Caki2 (cell line): Measurements from ENCODE around the gene SULT6B1. TPM values are rescaled to one million over a fixed set of nuclear protein-coding genes. Genes with fewer than 3 reads are reported as not detected.
A peak's percentile ranks its signal among the peaks of the same experiment; 100 is the strongest.
"Not testable (repeated sequence)": the region's sequence is repeated elsewhere in the genome, so short reads cannot be mapped to it uniquely, and the experiment has no call there.

Experiments
- DNase-seq: peaks from one replicate; pipeline ENCODE4 v3.0.0-alpha.2; 2015; ENCODE audit warnings: low read depth
- in situ Hi-C: cut with HindIII; loops from 2 replicates; pipeline ENCODE4 v1.10.0; 2016; ENCODE audit warnings: low sequenced_read_pairs, low pct_unique_long_range_greater_than_20kb, mixed read lengths
- total RNA-seq: library from RNA; depleted of rRNA; stranded (reverse); fragments of >200 nt; shearing (Covaris generic); gene quantifications from 2 replicates; pipeline ENCODE4 v1.2.3, GENCODE V29; 2014; ENCODE audit warnings: low replicate concordance

Gene SULT6B1
- total RNA-seq, 1 experiment from 2014 or later = not detected

DNA sequence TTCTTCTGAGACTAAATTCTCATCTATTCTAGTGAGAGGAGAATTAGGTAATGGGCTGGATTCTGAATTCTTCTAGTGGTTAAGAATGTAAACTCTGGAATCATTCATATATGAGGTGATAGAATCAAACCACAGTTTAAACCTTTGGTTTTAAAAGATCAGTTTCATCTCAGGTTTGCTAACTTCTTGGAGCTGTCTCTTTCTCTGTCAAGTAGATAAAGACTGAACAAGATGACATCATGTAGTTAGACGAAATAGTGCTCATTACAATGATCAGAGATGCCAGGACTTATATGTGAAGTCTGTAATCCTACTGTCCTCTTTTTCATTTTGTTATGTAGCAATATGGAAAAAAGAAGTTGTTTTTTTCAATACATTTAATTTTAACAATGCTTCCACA, 12.7 kb upstream of the SULT6B1 start:
- in situ Hi-C loops = no loop called here
- no peak for DNase-seq

DNA sequence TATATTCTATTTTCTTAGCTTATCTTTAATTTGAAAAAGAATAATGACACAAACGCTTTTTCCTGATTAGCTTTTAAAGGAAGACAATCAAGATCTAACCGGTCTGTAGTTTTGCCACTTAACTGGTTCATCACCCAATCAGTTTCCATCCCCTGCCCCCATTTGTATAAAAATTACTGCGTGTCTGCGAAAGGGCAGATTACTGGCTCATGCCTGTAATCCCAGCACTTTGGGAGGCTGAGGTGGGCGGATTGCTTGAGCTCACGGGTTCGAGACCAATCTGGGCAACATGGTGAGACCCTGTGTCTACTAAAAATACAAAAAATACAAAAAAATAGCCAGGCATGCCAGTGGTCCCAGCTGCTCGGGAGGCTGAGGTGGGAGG, 10.2 kb upstream of the SULT6B1 start:
- in situ Hi-C loops = no loop called here

DNA sequence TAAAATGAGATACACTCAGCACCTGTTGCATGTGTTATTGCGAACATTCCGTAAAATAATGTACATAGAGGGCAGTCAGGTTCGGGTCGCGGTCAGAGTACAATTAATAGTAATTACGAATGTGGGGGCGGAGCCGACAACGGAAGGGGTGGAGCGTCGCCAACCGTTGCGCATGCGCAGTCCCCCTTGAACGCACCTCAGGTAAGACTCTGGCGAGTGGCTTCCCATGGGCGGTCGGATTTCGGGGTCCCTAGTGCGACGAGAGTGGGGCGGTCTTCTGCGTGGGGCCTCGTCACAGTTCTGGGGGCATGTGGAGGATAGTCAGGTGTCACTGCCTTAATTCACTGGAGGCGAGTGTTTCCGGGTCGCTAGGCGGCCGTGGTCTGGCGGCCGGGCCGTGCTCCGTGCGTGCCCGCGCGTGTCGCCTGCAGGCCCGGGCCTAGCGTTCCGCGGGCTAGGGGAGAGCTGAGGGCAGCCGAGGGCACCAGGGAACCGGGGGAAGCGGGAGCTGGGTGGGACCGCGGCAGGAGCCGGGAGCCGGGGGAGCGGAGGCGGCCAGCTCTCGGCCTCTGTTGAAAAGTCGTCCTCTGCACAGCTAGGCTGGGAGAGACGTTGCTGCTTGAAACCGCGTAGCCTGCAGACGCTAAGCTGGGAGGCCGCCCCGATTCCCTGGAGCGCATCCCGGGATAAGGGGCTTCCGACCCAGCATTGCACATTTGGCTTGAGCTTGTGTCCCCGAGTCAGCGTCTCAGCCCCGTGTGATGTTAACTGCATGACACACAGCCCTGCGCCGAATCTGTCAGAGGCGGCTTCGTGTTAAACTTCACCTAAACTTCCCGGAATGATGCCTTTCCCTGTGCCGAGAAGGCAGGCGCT, 8.1 kb upstream of the SULT6B1 start, which contains the start of gene CEBPZOS:
Gene CEBPZOS (plus strand): TSS at position 177 of the 876 bp plus-strand sequence. CDS start 3,209 bp downstream, outside the sequence.
- in situ Hi-C loops = no loop called here
- DNase-seq = peak; percentile 81

More for the DNA sequence above, 10.2 kb upstream of the SULT6B1 start:
- DNase-seq = no peak

DNA sequence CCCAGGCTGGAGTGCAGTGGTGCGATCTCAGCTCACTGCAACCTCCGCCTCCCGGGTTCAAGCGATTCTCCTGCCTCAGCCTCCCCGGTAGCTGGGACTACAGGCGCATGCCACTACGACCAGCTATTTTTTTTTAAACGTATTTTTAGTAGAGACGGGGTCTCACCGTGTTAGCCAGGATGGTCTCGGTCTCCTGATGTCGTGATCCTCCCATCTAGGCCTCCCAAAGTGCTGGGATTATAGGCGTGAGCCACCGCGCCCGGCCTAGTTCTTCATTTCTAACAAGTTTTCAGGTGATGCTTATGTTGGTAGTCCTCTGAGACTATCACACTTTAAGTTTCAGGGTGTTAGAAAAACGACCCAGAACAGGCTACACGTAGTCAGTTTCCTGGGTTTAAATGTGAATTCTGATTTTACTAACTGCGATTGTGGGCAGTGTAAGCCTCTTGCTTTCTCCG, 7.4 kb upstream of the SULT6B1 start:
- DNase-seq, in situ Hi-C loops: not testable (repeated sequence)

DNA sequence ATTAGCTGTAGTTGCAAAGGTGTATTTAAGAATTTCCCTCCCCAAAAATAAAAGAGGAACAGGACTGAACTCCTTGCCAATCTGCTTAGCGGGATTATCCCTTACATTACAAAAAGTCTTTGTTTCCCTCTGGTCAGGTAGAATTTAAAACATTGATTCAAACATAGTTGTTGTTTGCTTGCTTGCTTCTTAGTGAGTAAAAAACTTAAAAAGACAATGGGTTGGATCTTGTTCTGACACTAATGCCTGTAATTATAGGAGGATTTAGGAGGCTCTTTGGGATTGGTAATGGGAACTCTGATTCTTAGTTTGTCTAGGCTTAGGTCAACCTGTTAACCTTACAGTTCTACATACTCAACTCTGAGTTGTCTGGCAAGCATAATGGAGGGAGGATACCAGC, 4.1 kb upstream of the SULT6B1 start:
- no peak for DNase-seq
- in situ Hi-C loops = no loop called here

DNA sequence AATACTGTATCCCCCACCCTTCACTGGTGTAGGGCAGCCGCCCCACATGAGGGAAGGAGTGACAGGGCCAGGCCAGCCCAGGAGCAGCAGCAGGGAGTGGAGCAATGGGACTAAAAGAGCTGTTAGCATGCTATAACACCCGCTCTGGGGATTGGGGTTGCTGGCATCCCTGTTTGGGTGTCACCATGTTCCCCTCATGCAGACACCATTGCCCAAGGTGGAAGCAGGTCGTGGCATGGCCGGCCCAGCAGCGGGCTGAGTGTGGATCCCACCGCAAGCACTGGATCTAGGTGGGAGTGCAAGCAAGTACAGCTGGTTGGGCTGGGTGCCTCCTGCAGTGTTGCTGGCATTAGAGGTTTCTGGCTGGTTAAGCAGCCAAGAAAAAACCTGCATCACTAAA, 3.3 kb upstream of the SULT6B1 start:
- in situ Hi-C loops = no loop called here
- no peak for DNase-seq

DNA sequence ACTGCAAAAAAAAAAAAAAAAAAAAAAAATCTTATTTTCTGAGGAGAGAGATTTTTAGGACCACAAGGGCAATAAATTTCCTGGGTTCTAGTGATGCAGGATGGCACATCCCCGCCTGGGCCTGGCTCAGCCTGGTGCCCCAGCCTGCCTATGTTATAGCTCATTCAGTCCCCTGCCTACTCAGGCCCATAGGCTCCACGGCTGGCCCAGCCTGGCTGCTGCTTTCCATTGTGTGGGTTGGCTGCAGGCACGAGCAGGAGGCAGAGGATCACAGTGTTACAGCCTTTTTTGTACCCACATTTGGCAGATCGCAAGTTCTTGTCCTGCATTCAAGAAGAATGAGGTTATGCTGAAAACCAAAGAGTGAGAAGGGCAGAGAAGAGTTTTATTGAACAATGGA, 2.8 kb upstream of the SULT6B1 start:
- in situ Hi-C loops = no loop called here
- no peak for DNase-seq

DNA sequence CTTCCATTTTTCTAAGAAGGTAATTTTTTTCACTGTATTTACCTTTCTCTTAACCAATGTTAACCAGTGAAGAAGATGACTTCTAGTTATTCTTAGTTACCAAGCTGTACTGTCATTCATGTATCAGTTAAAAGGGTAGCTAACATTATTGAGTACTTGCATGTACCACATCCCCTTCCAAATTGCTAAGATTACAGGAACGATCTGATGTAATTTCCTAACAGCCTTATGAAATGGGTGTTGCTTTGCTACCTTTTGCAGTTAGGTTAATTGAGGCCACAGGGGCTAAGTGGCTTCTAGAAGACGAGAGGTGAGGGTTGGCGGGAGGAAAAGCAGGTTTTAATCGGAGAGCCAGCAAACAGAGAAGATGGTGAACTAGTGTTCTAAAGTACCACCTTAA, 1.8 kb upstream of the SULT6B1 start:
- no peak for DNase-seq
- in situ Hi-C loops = no loop called here

DNA sequence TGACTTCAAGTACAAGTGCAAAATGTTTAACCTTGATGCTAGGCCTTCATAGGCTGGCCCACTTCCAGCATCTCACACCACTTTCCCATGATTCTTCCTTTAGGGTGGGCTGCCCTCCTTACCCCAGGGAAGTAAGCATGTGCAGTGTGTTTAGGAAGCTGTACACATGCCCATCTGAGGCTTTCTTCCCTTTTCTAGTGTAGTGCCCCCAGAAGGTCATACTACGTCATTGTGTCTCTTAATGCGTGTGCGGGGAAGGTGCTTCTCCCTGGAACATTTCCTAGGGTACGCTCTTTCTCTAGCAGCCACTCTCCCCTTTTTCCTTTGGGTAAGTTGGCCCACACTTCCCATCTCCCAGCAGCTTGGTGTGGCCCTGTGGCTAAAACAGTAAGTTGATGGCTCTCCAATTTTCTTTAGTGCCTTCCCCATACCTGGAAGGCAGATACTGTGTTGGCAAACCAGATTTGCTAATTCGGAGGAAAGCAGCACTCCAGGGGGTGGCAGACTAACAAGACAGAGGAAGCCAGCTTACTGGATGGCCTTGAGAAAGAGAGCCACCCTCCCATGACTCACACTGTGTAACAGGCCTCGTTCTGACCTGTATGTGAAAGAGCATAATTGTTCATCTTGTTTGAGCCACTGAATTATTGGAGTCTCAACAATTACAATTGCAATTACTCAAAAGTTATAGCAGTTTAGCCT, 1.1 kb upstream of the SULT6B1 start:
- in situ Hi-C loops = no loop called here
- peak; percentile 42 for DNase-seq

DNA sequence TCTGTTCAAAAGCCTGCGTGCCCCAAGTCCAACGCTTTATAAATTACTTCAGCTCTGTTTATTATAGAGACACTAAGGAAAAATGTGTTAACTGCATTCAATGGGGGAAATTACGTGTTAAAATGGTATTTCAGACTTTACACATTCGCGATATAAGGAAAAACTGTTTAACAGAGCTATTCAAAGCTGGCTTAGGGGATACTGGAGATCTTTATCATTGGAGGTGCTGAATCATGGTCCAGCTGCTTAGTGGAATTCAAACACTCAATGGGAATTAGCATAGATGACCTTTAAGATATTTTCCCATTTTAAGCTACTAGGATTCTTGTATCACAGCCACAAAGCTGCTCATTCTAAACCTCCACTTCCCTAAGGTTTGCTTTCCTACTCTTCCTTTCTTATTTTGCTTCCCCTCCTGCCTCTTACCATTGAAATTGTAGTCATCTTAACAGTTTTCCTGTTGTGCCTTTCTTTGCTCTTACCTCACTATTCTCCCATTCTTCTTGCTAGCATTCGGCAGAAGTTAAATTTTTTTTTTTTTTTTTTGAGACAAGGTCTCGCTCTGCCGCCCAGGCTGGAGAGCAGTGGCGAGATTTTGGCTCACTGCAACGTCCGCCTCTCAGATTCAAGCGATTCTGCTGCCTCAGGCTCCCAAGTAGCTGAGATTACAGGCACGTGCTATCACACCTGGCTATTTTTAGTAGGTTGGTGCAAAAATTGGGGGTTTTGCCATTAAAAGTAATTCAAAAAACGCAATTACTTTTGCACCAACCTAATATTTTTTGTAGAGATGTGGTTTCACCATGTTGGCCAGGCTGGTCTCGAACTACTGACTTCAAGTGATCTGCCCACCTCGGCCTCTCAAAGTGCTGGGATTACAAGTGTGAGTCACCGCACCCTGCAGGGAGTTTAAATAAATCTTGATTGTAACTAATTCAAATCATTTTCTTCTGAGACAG, 6.5 kb downstream of the SULT6B1 start:
- in situ Hi-C loops = no loop called here
- no peak for DNase-seq

DNA sequence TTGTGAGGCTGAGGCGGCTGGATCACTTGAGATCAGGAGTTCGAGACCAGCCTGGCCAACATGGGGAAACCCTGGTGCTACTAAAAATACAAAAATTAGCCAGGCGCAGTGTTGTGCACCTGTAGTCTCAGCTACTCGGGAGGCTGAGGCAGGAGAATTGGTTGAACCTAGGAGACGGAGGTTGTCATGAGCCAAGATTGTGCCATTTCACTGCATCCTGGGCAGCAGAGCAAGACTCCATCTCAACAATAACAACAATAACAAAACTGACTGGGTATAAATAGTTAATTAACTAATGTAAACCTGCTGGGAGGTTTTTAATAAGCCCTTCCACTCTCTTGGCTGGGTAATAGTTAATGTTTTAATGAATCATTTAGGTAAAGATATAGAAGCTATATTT, 7.8 kb downstream of the SULT6B1 start:
- in situ Hi-C loops = no loop called here

DNA sequence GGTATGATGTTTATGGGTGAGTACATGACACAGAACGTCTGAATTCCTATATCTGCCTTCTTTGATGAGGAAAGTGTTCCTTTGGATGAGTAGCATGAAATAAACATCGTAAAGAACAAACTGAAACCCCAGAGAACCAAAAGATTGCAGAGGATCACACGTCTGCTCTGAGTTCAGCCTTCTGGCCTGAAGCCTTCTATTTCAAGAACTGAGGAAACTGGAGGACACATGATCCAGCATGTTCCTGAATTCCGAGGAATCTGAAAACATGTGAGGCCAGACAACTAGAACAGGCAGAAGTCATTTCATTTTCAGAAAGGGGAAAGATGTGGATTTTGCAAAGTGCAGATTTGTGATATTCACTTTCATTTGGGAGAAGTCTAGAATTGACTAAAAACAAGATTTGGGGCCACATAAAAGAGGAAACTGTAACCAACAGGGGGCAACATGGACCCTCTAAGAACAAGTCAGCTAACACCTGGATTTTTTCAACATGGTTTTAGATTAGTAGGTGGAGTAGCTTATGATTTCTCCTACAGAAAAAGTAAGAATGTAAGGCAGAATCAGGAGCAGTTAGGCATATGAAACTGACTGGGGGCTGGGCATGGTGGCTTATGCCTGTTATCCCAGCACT, 8.3 kb downstream of the SULT6B1 start:
- DNase-seq = no peak
- in situ Hi-C loops = no loop called here

More for the DNA sequence above, 7.8 kb downstream of the SULT6B1 start:
- no peak for DNase-seq

DNA sequence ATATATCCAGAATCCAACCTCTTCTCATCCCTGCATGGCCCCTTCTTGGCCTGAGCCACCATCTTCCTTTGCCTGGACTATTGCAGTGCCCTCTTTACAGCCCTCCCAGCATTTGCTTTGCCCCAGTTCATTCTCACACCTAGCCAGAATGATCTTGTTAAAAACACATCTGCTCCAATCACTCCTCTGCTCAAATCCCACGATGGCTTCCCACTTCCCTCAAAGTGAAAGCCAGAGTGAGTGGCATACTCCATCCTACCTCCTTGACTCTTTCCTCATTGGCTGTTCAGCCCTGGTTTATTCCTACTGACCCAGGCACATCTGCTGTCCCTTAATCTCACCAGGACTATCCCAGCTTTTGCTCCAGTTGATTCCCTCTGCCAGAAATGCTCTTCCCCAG, 14.7 kb downstream of the SULT6B1 start:
- in situ Hi-C loops = no loop called here

DNA sequence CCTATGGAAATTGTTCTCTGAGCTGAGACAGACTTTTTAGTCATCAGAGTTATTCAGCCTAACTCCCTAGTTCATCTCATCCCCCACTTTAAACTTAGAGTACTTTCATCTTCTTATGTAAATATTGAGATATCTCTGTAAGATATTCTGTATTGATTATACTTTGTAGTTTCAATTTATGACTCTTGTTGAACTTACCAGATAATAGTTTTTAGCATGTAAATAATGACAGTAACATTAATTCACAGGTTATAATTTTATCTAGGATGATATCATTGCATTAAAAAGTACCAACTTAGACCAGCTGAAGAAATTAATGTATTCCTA, 16.9 kb downstream of the SULT6B1 start:
- DNase-seq = no peak
- in situ Hi-C loops = no loop called here

More for the DNA sequence above, 14.7 kb downstream of the SULT6B1 start:
- DNase-seq = no peak

DNA sequence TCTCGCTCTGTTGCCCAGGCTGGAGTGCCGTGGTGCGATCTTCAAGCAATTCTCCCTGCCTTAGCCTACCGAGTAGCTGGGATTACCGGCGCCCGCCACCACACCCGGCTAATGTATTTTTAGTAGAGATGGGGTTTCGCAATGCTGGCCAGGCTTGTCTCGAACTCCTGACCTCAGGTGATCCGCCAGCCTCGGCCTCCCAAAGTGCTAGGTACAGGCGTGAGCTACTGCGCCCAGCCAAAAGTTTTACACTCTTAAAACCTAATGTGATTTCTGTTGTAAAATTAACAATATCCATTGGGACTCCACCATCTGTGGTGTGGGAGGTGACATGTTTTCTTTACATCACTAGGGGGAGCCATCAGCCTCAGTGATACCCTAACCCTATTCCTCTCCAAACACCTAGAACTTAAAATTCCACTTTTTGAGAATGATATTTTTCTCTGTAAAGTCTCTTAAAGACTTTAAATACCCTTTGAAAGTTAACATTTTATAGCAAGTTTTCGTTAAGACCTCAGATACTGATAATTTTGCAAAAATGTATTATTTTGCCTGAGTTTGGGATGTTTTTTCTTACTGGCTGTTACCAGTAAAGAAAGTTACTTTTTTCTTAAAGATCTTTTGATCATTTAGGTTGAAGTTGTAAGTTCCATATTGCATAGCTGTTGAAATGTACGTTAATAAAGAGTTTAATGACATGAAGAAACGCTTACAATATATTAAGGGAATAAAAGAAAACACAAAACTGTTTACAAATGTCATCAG, 20.1 kb downstream of the SULT6B1 start:
- DNase-seq = peak; percentile 14
- in situ Hi-C loops = no loop called here

DNA sequence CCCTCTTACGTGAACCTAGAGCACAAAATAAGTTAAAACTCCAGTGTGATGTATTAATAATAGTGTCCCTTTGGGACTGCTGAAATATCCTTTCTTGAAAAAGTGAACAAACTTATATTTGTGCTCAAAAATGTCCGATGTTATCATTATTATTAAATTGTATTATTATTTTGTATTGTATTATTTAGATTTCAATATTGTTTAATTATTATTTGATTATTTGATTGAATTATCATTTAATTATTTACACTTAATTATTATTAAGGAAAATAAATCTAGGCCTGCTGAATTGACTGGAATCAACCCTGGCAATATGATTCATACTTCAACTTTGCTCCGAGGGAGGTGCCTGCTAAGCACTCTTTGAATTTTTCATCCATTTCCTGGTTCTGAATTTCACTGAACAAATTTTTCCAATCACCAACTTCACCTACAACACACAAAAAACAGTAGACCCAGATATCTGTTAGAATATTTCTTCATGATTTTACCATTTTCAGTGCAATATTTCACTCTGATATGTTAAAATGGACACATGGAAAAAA, 20.8 kb downstream of the SULT6B1 start:
- DNase-seq = no peak
- in situ Hi-C loops = no loop called here

DNA sequence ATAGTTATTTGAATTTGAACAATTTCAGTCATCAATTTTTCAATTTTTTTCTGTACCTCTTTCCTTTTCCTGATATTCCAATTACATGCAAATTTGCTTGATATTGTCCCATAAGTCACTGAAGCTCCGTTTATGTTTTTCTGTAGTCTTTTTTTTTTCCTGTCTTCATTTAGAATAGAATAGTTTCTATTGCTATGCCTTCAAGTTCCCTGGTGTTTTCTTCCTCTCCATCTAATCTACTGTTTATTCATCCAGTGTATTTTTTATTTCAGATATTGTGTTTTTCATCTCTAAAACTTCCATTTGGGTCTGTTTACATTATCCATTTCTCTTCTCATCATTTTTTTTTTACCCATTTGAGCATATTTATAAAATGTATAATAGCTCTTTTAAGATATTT, 23.7 kb downstream of the SULT6B1 start:
- in situ Hi-C loops = no loop called here
- DNase-seq = no peak
